ENCODE measurements around the gene POLR2A. TPM values are rescaled to one million over a fixed set of nuclear protein-coding genes. Genes with fewer than 3 reads are reported as not detected.

The POLR2A gene
- total and polyA plus RNA-seq, 2 of the 13 experiments (the other 11 are each of a cell fraction or from before 2014, with no cell fraction given) = 17.8 to 18.3 TPM

- TF ChIP-seq U2AF2 (IDR thresholded peaks at IDR 0.05; ENCODE audit: low read depth, low read length) = no peak
- no peak for TF ChIP-seq EEA1 (CRISPR knock-in tag; IDR thresholded peaks at IDR 0.05; ENCODE audit: borderline replicate concordance)
- TF ChIP-seq ZNF672 (CRISPR knock-in tag; IDR thresholded peaks at IDR 0.05) = no peak
- TF ChIP-seq BRD4 (CRISPR knock-in tag; IDR thresholded peaks at IDR 0.05) = 0 out of 2 replicates have a peak, but pooled peaks have one; percentile 41
- TF ChIP-seq MYPOP (CRISPR knock-in tag; IDR thresholded peaks at IDR 0.05) = no peak
- TF ChIP-seq PCBP1 (IDR thresholded peaks at IDR 0.05; ENCODE audit: borderline replicate concordance, low read depth, low read length) = 0 out of 2 replicates have a peak, but pooled peaks have one; percentile 26
- TF ChIP-seq ZFP62 (CRISPR knock-in tag; IDR thresholded peaks at IDR 0.05) = no peak
- TF ChIP-seq POLR2AphosphoS2 (IDR thresholded peaks at IDR 0.05; ENCODE audit: low read depth, low read length) = no peak
- TF ChIP-seq ZBTB1 (CRISPR knock-in tag; IDR thresholded peaks at IDR 0.05; ENCODE audit: borderline replicate concordance) = no peak
- TF ChIP-seq CEBPG (CRISPR knock-in tag; IDR thresholded peaks at IDR 0.05) = no peak
- no peak for TF ChIP-seq SP4 (CRISPR knock-in tag; IDR thresholded peaks at IDR 0.05)
- no peak for TF ChIP-seq ZFP36 (IDR thresholded peaks at IDR 0.05; ENCODE audit: borderline replicate concordance, low read depth, low read length, partially characterized antibody)
- no peak for TF ChIP-seq ZNF558 (CRISPR knock-in tag; IDR thresholded peaks at IDR 0.05; ENCODE audit: borderline replicate concordance)
- TF ChIP-seq IKZF5 (CRISPR knock-in tag; IDR thresholded peaks at IDR 0.05) = no peak
- TF ChIP-seq ZNF446 (CRISPR knock-in tag; IDR thresholded peaks at IDR 0.05) = 0 out of 2 replicates have a peak, but pooled peaks have one; percentile 49
- no peak for TF ChIP-seq JDP2 (CRISPR knock-in tag; IDR thresholded peaks at IDR 0.05; ENCODE audit: borderline replicate concordance)
- TF ChIP-seq ZNF781 (CRISPR knock-in tag; IDR thresholded peaks at IDR 0.05; ENCODE audit: borderline replicate concordance, not compliant biosample characterization) = no peak
- no peak for TF ChIP-seq DDIT3 (CRISPR knock-in tag; IDR thresholded peaks at IDR 0.05)
- no peak for TF ChIP-seq MAFG (CRISPR knock-in tag; IDR thresholded peaks at IDR 0.05)
- TF ChIP-seq ZNF34 (CRISPR knock-in tag; IDR thresholded peaks at IDR 0.05; ENCODE audit: borderline replicate concordance) = no peak
- TF ChIP-seq ZBTB39 (CRISPR knock-in tag; IDR thresholded peaks at IDR 0.05) = no peak
- TF ChIP-seq CERS6 (CRISPR knock-in tag; IDR thresholded peaks at IDR 0.05) = no peak
- 0 out of 2 replicates have a peak, but pooled peaks have one; percentile 52 for TF ChIP-seq FLYWCH1 (CRISPR knock-in tag; IDR thresholded peaks at IDR 0.05)
- TF ChIP-seq GATA4 (IDR thresholded peaks at IDR 0.05; ENCODE audit: borderline replicate concordance, low read depth) = no peak
- TF ChIP-seq SNAI1 (CRISPR knock-in tag; IDR thresholded peaks at IDR 0.05; ENCODE audit: borderline replicate concordance) = no peak
Observed at GRCh38 chr17:7478276-7479212, 5.6 kb upstream of the POLR2A start (continued).

Data from HepG2 (cell line).